MCF 10A (cell line): Measurements from ENCODE around the gene AFP. TPM values are rescaled to one million over a fixed set of nuclear protein-coding genes. Genes with fewer than 3 reads are reported as not detected.

Experiments used
- BruUV-seq: library from RNA; stranded (reverse); fragments of 400-500 nt; replicated peaks from 2 replicates; lab custom pipeline; 2021; lab: Mats Ljungman, UMichigan
- CTCF ChIA-PET: fragments of 300-600 bp; sonication (Branson Sonifier 250); formaldehyde crosslinking; extraction: SDS; loops from one replicate; lab custom pipeline; 2021; ENCODE audit warnings: antibody characterized with exemption, inconsistent platforms; lab: Yijun Ruan, JAX
- POLR2A ChIA-PET: fragments of 300-600, 350-650 bp; sonication (Branson Sonifier 250); formaldehyde crosslinking; extraction: SDS; loops from one replicate; lab custom pipeline; 2020; ENCODE audit warnings: antibody characterized with exemption, inconsistent platforms; lab: Yijun Ruan, JAX
- DNase-seq: peaks from one replicate; pipeline ENCODE4 v3.0.0-alpha.2; 2018; ENCODE audit not compliant: unreplicated experiment
- H3K27ac Mint-ChIP-seq: one replicate; pipeline ENCODE4 v1.8.0; 2022; ENCODE audit warnings: mild to moderate bottlenecking, low read depth, mixed read lengths; ENCODE audit not compliant: unreplicated experiment
- H3K27me3 Mint-ChIP-seq: one replicate; pipeline ENCODE4 v1.8.0; 2022; ENCODE audit warnings: mixed read lengths; ENCODE audit not compliant: insufficient read depth, unreplicated experiment
- H3K36me3 Mint-ChIP-seq: one replicate; pipeline ENCODE4 v1.8.0; 2022; ENCODE audit warnings: mild to moderate bottlenecking, moderate library complexity, mixed read lengths; ENCODE audit not compliant: insufficient read depth, unreplicated experiment
- H3K4me1 Mint-ChIP-seq: one replicate; pipeline ENCODE4 v1.8.0; 2022; ENCODE audit warnings: mixed read lengths; ENCODE audit not compliant: insufficient read depth, unreplicated experiment
- H3K4me3 Mint-ChIP-seq: one replicate; pipeline ENCODE4 v1.8.0; 2022; ENCODE audit warnings: mild to moderate bottlenecking, moderate library complexity, mixed read lengths; ENCODE audit not compliant: unreplicated experiment
- H3K9me3 Mint-ChIP-seq: one replicate; pipeline ENCODE4 v1.8.0; 2022; ENCODE audit warnings: mixed read lengths; ENCODE audit not compliant: unreplicated experiment
- intact Hi-C: fragments of 100-400 bp; cut with micrococcal nuclease; formaldehyde crosslinking; loops from 2 replicates; pipeline ENCODE4 v1.14.1; 2022
- total RNA-seq: library from RNA; stranded (reverse); gene quantifications from 2 replicates; pipeline ENCODE4 v1.2.3, GENCODE V29; 2022
- TF ChIP-seq, protein P1 (sequence below): fragments of 200-600 bp; IDR thresholded peaks from one replicate; pipeline ENCODE4 v1.8.0; 2022; ENCODE audit warnings: antibody characterized with exemption, mild to moderate bottlenecking; ENCODE audit not compliant: unreplicated experiment

Gene AFP
- total RNA-seq, 1 experiment from 2014 or later: not detected

DNA sequence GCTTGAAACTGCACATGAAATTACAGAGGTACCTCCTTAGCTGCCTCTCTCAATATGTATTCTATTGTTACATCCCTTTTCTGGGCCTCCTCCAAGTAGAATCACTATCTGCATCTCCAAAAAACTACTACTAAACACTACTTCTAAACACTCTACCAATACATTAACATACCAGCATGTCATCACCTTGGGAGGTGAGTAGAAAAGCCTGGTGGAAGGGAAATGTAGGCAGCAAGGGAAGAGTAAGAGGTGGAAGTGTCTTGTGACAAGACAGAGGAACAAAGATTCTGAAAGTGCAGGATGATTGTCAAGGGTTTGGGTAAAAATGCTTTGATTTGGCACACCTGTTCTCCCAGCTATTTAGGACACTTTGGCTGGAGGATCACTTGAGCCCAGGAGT is 49.1 kb downstream of the AFP start:
- Mint-ChIP-seq H3K36me3 (no peaks in the 10 kb centered on the region), H3K27ac (no peak overlapping the region), H3K4me1 (no peaks in the 10 kb centered on the region), H3K9me3 (no peaks in the 10 kb centered on the region), H3K27me3 (no peaks in the 10 kb centered on the region), H3K4me3 (no peak overlapping the region)
- intact Hi-C loops: no loop called here
- BruUV-seq: no TSS peak
- DNase-seq: no peak
- CTCF ChIA-PET: no interaction called here
- POLR2A ChIA-PET: no interaction called here
- TF ChIP-seq, protein P1, sequence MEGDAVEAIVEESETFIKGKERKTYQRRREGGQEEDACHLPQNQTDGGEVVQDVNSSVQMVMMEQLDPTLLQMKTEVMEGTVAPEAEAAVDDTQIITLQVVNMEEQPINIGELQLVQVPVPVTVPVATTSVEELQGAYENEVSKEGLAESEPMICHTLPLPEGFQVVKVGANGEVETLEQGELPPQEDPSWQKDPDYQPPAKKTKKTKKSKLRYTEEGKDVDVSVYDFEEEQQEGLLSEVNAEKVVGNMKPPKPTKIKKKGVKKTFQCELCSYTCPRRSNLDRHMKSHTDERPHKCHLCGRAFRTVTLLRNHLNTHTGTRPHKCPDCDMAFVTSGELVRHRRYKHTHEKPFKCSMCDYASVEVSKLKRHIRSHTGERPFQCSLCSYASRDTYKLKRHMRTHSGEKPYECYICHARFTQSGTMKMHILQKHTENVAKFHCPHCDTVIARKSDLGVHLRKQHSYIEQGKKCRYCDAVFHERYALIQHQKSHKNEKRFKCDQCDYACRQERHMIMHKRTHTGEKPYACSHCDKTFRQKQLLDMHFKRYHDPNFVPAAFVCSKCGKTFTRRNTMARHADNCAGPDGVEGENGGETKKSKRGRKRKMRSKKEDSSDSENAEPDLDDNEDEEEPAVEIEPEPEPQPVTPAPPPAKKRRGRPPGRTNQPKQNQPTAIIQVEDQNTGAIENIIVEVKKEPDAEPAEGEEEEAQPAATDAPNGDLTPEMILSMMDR: no peak

DNA sequence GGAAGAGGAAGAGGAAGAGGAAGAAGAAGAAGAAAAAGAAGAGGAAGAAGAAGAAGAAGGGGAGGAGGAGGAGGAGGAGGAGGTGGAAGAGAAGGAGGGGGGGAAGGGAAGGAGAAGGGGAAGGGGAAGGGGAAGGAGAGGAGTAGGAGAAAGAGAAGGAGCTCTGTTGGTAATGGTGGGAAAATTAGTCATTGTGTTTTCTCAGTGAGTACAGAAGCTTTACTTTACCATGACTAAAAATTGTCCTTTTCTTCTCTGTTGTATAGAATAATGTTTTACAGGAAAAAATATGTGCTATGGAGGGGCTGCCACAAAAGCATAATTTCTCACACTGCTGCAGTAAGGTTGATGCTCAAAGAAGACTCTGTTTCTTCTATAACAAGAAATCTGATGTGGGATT is 49.6 kb downstream of the AFP start:
- TF ChIP-seq, protein P1: no peak
- no TSS peak for BruUV-seq
- H3K4me3 Mint-ChIP-seq: no peak overlapping the region
- H3K27ac Mint-ChIP-seq: no peak overlapping the region
- intact Hi-C loops: no loop called here
- no peaks in the 10 kb centered on the region for H3K36me3 Mint-ChIP-seq
- DNase-seq: no peak
- POLR2A ChIA-PET: no interaction called here
- H3K4me1 Mint-ChIP-seq: no peaks in the 10 kb centered on the region
- H3K27me3 Mint-ChIP-seq: no peaks in the 10 kb centered on the region
- CTCF ChIA-PET: no interaction called here
- no peaks in the 10 kb centered on the region for H3K9me3 Mint-ChIP-seq

- TF ChIP-seq, protein P1: no peak
- ChIA-PET POLR2A (no interaction called here), CTCF (interaction anchor here (0.6 kb wide), 1 partner anchor 56 kb away, joined by 3 read pairs; no protein-coding TSS in a partner anchor)
- no peak overlapping the region for H3K27ac Mint-ChIP-seq
- no peaks in the 10 kb centered on the region for H3K4me1 Mint-ChIP-seq
- intact Hi-C loops: no loop called here
- H3K9me3 Mint-ChIP-seq: no peaks in the 10 kb centered on the region
- DNase-seq: no peak
- H3K4me3 Mint-ChIP-seq: no peak overlapping the region
- no peaks in the 10 kb centered on the region for H3K36me3 Mint-ChIP-seq
- no TSS peak for BruUV-seq
- H3K27me3 Mint-ChIP-seq: no peaks in the 10 kb centered on the region
Measured at GRCh38 chr4:73486497-73486896, 50.5 kb downstream of the AFP start.

DNA sequence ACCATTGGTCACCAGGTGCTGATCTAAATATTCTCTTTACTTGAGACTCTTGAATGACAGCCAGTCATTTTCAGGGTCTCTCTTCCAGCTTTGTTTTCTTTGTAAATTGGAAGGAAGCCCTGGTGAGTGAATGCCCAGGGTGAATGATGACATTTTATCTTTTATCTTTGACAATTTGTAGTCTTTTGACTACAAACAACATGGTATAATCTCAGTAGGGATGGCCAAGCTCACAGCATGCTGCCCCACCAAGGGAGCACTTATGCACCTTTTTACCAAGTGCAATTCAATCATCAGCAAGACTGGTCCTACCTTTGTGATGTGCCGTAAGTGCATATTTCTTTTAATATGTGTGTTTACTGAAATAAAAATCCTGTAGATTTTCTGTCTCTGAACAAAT is 51.2 kb downstream of the AFP start:
- H3K4me1 Mint-ChIP-seq: no peaks in the 10 kb centered on the region
- no peaks in the 10 kb centered on the region for H3K27me3 Mint-ChIP-seq
- H3K4me3 Mint-ChIP-seq: no peak overlapping the region
- DNase-seq: no peak
- H3K27ac Mint-ChIP-seq: no peak overlapping the region
- ChIA-PET POLR2A (interaction anchor here (1.6 kb wide), 1 partner anchor 11 kb away, joined by 4 read pairs; no protein-coding TSS in a partner anchor), CTCF (interaction anchor here (0.6 to 0.8 kb wide), 2 partner anchors 55 to 57 kb away, joined by 3 read pairs; no protein-coding TSS in a partner anchor)
- H3K9me3 Mint-ChIP-seq: no peaks in the 10 kb centered on the region
- TF ChIP-seq, protein P1: no peak
- intact Hi-C loops: no loop called here
- H3K36me3 Mint-ChIP-seq: no peaks in the 10 kb centered on the region
- no TSS peak for BruUV-seq
